ENCODE measurements around the gene NAV3.

- TF ChIP-seq POLR2A (IDR thresholded peaks at IDR 0.05; ENCODE audit: low read depth, low read length) (no peak), RFX5 (IDR thresholded peaks at IDR 0.05; ENCODE audit: low read depth, low read length) (no peak), BHLHE40 (IDR thresholded peaks at IDR 0.05; ENCODE audit: low read depth, low read length) (no peak), CTCF (conservative IDR thresholded peaks at IDR 0.05; ENCODE audit: low read depth, low read length) (no peak), FOS (IDR thresholded peaks at IDR 0.05; ENCODE audit: low read depth, low read length) (no peak), USF2 (IDR thresholded peaks at IDR 0.05; ENCODE audit: low read depth, low read length) (no peak)
These were observed 94.0 kb downstream of the NAV3 start for GRCh38 chr12:77924703-77925102.

Data from IMR-90 (cell line).